Measurements from ENCODE around the gene ZNF775. TPM values are rescaled to one million over a fixed set of nuclear protein-coding genes. Genes with fewer than 3 reads are reported as not detected.

Gene ZNF775
- total RNA-seq, 2 experiments from 2014 or later = 4.2 to 4.4 TPM

DNA sequence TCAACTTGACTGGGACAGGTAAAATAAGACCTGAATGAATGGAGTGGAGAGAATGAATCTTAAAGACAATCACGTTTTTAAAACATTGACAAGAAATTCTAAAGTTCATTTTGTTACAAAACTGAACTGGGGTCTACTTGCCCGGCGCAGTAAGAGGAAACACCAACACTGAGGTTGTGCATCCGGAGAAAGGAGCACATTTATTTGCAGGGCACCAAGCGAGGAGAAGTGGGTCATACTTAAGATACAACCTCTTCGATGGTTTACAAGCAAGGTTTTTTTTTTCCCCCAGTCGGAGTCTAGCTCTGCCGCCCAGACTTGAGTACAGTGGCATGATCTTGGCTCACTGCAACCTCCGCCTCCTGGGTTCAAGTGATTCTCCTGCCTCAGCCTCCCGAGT, 13.9 kb upstream of the ZNF775 start:
- Mint-ChIP-seq H3K9me3 (no peaks in the 10 kb centered on the region), H3K36me3 (ENCODE audit: low read depth) (no peaks in the 10 kb centered on the region), H3K27me3 (no peaks in the 10 kb centered on the region), H3K4me1 (peaks cover 41% of the 10 kb centered on the region), H3K27ac (no peak overlapping the region), H3K4me3 (no peak overlapping the region)
- no peak for DNase-seq
- POLR2A ChIA-PET = no interaction called here
- CTCF ChIA-PET = interaction anchor here (1.0 to 3.0 kb wide), 2 partner anchors 9 to 12 kb away, joined by 3 to 13 read pairs; no protein-coding TSS in a partner anchor

DNA sequence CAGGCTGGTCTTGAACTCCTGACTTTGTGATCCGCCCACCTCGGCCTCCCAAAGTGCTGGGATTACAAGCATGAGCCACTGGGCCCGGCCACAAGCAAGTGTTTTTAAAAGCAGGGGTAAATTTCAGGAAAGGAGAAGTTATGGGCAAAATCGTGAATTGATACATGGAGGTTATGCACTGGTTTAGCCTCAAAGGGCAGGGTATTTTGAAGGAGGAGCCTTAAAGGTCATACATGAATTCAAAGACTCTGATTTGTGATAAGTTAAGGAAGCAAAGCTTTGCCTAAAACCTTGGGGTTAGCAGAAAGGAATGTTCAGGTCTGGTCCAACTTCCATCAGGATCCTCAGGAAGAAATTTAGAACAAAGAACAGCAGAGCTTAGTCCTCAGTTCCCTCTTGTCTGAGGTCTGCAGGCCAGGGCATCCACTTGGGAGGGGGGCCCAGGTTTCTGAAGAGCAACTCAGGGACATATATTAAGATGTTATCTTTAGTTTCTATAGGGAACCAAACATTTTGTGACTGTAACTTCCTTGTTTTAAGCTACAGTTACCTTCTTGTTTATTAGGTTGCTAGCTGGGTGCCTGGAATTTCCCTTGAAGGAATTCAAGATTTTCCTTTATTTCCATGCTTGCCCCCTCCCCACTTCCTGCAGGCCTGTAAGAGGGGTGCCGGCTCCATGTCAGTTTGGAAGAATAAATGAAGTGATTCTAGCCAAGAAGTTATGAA, 13.3 kb upstream of the ZNF775 start:
- peaks cover 47% of the 10 kb centered on the region for H3K4me1 Mint-ChIP-seq
- H3K9me3 Mint-ChIP-seq = no peaks in the 10 kb centered on the region
- H3K36me3 Mint-ChIP-seq (ENCODE audit: low read depth) = peaks cover under 1% of the 10 kb centered on the region
- POLR2A ChIA-PET = no interaction called here
- no peaks in the 10 kb centered on the region for H3K27me3 Mint-ChIP-seq
- CTCF ChIA-PET = interaction anchor here (0.7 to 3.0 kb wide), 4 partner anchors 8 to 17 kb away, joined by 3 to 13 read pairs (median 5); no protein-coding TSS in a partner anchor
- no peak overlapping the region for H3K4me3 Mint-ChIP-seq
- H3K27ac Mint-ChIP-seq = no peak overlapping the region
- no peak for DNase-seq

- DNase-seq = no peak
- POLR2A ChIA-PET = no interaction called here
- H3K4me3 Mint-ChIP-seq = peak overlapping the region; percentile 83
These were observed 11.4 kb upstream of the ZNF775 start for GRCh38 chr7:150367677-150368095.

DNA sequence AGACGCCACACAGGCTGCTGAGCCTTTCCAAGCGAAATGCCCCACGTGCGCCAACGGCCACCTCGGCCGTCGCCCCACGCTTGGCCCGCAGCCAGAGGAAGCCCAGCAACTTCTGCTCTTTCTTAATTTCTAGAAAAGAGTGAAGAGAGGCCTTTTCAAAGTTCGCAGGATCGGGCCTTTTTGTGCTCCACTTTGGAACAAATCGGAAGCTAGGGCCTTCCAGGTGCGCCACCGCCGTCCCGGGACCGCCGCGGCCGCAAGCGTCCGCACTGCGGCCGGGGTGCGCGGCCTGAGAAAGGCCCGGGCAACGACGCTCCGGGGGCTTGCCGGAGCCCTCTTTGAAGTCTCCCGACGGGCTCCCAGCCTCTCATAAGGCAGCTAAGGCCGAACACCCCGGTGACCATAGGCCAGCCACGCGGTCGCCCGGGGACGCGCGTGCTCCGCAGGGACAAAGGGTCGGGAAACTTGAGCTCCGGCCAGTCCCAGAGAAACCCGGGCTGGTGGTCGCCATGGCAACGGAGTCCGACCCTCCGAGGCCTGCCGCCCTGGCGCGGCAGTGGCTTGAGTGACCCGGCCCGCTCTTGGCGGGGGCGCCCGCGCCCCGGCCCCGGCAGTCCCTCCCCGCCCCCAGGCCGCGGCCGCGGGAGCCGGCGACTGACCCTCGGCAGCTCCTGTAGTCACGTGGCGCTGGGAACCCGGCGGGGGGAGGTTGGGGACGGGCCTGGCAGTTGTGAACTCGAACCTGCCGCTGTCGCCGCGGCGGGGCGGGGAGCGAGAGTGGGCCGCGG, 10.8 kb upstream of the ZNF775 start, which contains the start of gene REPIN1:
TSS of gene REPIN1 (plus strand) at position 727 of the 788 bp plus-strand sequence. CDS start 890 bp downstream, outside the sequence.
- H3K4me3 Mint-ChIP-seq = peak within 1 kb of the TSS; percentile 97
- peaks cover 10% of the 10 kb centered on the region for H3K36me3 Mint-ChIP-seq (ENCODE audit: low read depth)
- peaks cover 47% of the 10 kb centered on the region for H3K4me1 Mint-ChIP-seq
- H3K9me3 Mint-ChIP-seq = no peaks in the 10 kb centered on the region
- H3K27me3 Mint-ChIP-seq = no peaks in the 10 kb centered on the region
- peak; percentile 83 for DNase-seq
- POLR2A ChIA-PET = no interaction called here
- CTCF ChIA-PET = interaction anchor here (0.7 to 2.4 kb wide), 3 partner anchors 9 to 65 kb away, joined by 3 to 12 read pairs (median 6); no protein-coding TSS in a partner anchor
- peak within 1 kb of the TSS; percentile 96 for H3K27ac Mint-ChIP-seq

More at GRCh38 chr7:150367677-150368095, 11.4 kb upstream of the ZNF775 start:
- H3K36me3 Mint-ChIP-seq (ENCODE audit: low read depth) = peaks cover 5% of the 10 kb centered on the region
- CTCF ChIA-PET = interaction anchor here (0.9 to 3.0 kb wide), 4 partner anchors 10 to 661 kb away, joined by 3 to 13 read pairs (median 9); partner anchors contain the start of gene ABCB8
- H3K27me3 Mint-ChIP-seq = no peaks in the 10 kb centered on the region
- peak overlapping the region; percentile 91 for H3K27ac Mint-ChIP-seq
- H3K4me1 Mint-ChIP-seq = peaks cover 49% of the 10 kb centered on the region
- H3K9me3 Mint-ChIP-seq = no peaks in the 10 kb centered on the region

- peaks cover 48% of the 10 kb centered on the region for H3K4me1 Mint-ChIP-seq
- no peaks in the 10 kb centered on the region for H3K27me3 Mint-ChIP-seq
- peak overlapping the region; percentile 97 for H3K4me3 Mint-ChIP-seq
- ChIA-PET POLR2A (no interaction called here), CTCF (interaction anchor here (0.7 to 2.5 kb wide), 5 partner anchors 9 to 64 kb away, joined by 3 to 12 read pairs (median 5); no protein-coding TSS in a partner anchor)
- H3K9me3 Mint-ChIP-seq = no peaks in the 10 kb centered on the region
- H3K27ac Mint-ChIP-seq = peak overlapping the region; percentile 96
- peaks cover 10% of the 10 kb centered on the region for H3K36me3 Mint-ChIP-seq (ENCODE audit: low read depth)
- DNase-seq = peak; percentile 44
These were observed 10.0 kb upstream of the ZNF775 start for GRCh38 chr7:150368884-150369747.

- no peak for DNase-seq
- Mint-ChIP-seq H3K9me3 (no peaks in the 10 kb centered on the region), H3K36me3 (ENCODE audit: low read depth) (peaks cover 10% of the 10 kb centered on the region), H3K27me3 (no peaks in the 10 kb centered on the region), H3K4me3 (peak overlapping the region; percentile 97), H3K4me1 (peaks cover 52% of the 10 kb centered on the region), H3K27ac (peak overlapping the region; percentile 96)
- ChIA-PET POLR2A (no interaction called here), CTCF (interaction anchor here (1.0 to 2.5 kb wide), 6 partner anchors 8 to 53 kb away, joined by 3 to 12 read pairs (median 4); a partner anchor contains a TSS)
These were observed 9.2 kb upstream of the ZNF775 start for GRCh38 chr7:150369748-150370501.

DNA sequence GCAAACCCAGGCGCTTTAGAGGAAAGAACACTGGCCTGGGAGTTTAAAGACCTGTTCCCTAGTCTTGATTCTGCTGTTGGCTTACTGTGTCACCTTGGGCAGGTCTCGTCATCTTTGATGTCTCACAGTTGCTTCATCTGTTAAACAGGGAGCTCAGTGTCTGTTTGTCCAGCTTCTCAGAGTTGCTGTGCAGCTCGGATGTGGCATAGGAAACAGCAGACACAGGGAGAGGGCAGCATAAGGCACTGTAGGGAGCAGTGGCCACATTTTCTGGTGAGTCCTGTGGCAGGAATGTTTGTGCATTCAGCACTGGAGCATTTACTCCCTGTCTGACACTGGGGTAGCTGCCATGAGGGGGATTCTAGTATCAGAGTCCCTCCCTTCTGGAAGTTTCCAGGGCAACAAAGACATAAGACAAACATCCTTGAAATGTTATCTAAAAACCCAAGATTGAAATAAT, 8.5 kb upstream of the ZNF775 start:
- peak overlapping the region; percentile 25 for H3K27ac Mint-ChIP-seq
- H3K9me3 Mint-ChIP-seq = no peaks in the 10 kb centered on the region
- POLR2A ChIA-PET = no interaction called here
- no peaks in the 10 kb centered on the region for H3K27me3 Mint-ChIP-seq
- peaks cover 51% of the 10 kb centered on the region for H3K4me1 Mint-ChIP-seq
- CTCF ChIA-PET = interaction anchor here (1.0 to 2.5 kb wide), 5 partner anchors 15 to 54 kb away, joined by 3 to 7 read pairs (median 5); a partner anchor contains a TSS
- peak overlapping the region; percentile 97 for H3K4me3 Mint-ChIP-seq
- peaks cover 10% of the 10 kb centered on the region for H3K36me3 Mint-ChIP-seq (ENCODE audit: low read depth)
- DNase-seq = no peak

- H3K4me3 Mint-ChIP-seq = no peak overlapping the region
- H3K9me3 Mint-ChIP-seq = no peaks in the 10 kb centered on the region
- H3K27me3 Mint-ChIP-seq = no peaks in the 10 kb centered on the region
- ChIA-PET CTCF (interaction anchor here (1.5 to 2.5 kb wide), 3 partner anchors 14 to 55 kb away, joined by 5 to 7 read pairs (median 6); no protein-coding TSS in a partner anchor), POLR2A (no interaction called here)
- no peak for DNase-seq
- no peak overlapping the region for H3K27ac Mint-ChIP-seq
- H3K4me1 Mint-ChIP-seq = peaks cover 51% of the 10 kb centered on the region
- peaks cover 10% of the 10 kb centered on the region for H3K36me3 Mint-ChIP-seq (ENCODE audit: low read depth)
These were observed 7.8 kb upstream of the ZNF775 start for GRCh38 chr7:150371131-150371995.

GRCh38 chr7:150371996-150372270, 7.2 kb upstream of the ZNF775 start:
- H3K36me3 Mint-ChIP-seq (ENCODE audit: low read depth) = peaks cover 10% of the 10 kb centered on the region
- no peak overlapping the region for H3K27ac Mint-ChIP-seq
- DNase-seq = no peak
- H3K4me1 Mint-ChIP-seq = peaks cover 54% of the 10 kb centered on the region
- H3K9me3 Mint-ChIP-seq = no peaks in the 10 kb centered on the region
- CTCF ChIA-PET = interaction anchor here (1.7 kb wide), 1 partner anchor 14 kb away, joined by 7 read pairs; no protein-coding TSS in a partner anchor
- POLR2A ChIA-PET = no interaction called here
- H3K27me3 Mint-ChIP-seq = no peaks in the 10 kb centered on the region
- H3K4me3 Mint-ChIP-seq = no peak overlapping the region

DNA sequence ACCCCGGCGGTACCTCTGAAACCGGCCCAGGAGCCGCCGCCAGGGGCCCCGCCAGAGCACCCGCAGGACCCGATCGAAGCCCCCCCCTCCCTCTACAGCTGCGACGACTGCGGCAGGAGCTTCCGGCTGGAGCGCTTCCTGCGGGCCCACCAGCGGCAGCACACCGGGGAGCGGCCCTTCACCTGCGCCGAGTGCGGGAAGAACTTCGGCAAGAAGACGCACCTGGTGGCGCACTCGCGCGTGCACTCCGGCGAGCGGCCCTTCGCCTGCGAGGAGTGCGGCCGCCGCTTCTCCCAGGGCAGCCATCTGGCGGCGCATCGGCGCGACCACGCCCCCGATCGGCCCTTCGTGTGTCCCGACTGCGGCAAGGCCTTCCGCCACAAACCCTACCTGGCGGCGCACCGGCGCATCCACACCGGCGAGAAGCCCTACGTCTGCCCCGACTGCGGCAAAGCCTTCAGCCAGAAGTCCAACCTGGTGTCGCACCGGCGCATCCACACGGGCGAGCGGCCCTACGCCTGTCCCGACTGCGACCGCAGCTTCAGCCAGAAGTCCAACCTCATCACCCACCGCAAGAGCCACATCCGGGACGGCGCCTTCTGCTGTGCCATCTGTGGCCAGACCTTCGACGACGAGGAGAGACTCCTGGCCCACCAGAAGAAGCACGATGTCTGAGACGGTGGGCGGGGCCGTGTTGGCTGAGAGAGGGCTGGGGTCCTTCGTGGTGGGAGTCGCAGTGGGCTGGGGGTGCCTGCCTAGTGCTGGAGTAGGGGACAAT, 6.7 kb upstream of the ZNF775 start:
- Mint-ChIP-seq H3K27me3 (no peaks in the 10 kb centered on the region), H3K27ac (no peak overlapping the region), H3K4me1 (peaks cover 55% of the 10 kb centered on the region), H3K9me3 (no peaks in the 10 kb centered on the region), H3K4me3 (no peak overlapping the region), H3K36me3 (ENCODE audit: low read depth) (peaks cover 10% of the 10 kb centered on the region)
- no peak for DNase-seq
- POLR2A ChIA-PET = no interaction called here
- CTCF ChIA-PET = interaction anchor here (1.7 kb wide), 1 partner anchor 13 kb away, joined by 7 read pairs; no protein-coding TSS in a partner anchor

Measured in activated CD4-positive, alpha-beta T cell treated with anti-CD3 and anti-CD28 coated beads, Interleukin-2, amount 10 ng/mL, durations not matched to agents 7 days and 5 days (primary cell).